ENCODE data around the gene CREB3L4.

The CREB3L4 gene

GRCh38 chr1:153961421-153961820 is 6.3 kb upstream of the CREB3L4 start:
- H3K9me3 Mint-ChIP-seq, result no peaks in the 10 kb centered on the region
- peak overlapping the region; percentile 94 for H3K27ac Mint-ChIP-seq
- H3K27me3 Mint-ChIP-seq, result no peaks in the 10 kb centered on the region
- H3K4me3 Mint-ChIP-seq, result peak overlapping the region; percentile 89
- no peak for ATAC-seq
- H3K4me1 Mint-ChIP-seq, result peaks cover 56% of the 10 kb centered on the region
- H3K36me3 Mint-ChIP-seq (ENCODE audit: low read depth), result peaks cover 19% of the 10 kb centered on the region
- no peak for DNase-seq

- Mint-ChIP-seq H3K36me3 (ENCODE audit: low read depth) (peaks cover 16% of the 10 kb centered on the region), H3K9me3 (no peaks in the 10 kb centered on the region), H3K27ac (peak overlapping the region; percentile 94), H3K27me3 (no peaks in the 10 kb centered on the region), H3K4me1 (peaks cover 54% of the 10 kb centered on the region), H3K4me3 (peak overlapping the region; percentile 89)
- DNase-seq (no peak), ATAC-seq (no peak)
Observed at GRCh38 chr1:153962088-153963029, 5.3 kb upstream of the CREB3L4 start.

- DNase-seq, result peak; percentile 97
- H3K4me3 Mint-ChIP-seq, result peak within 1 kb of the TSS; percentile 89
- H3K27ac Mint-ChIP-seq, result peak within 1 kb of the TSS; percentile 94
- peak; percentile 44 for ATAC-seq
- peaks cover 16% of the 10 kb centered on the region for H3K36me3 Mint-ChIP-seq (ENCODE audit: low read depth)
- H3K9me3 Mint-ChIP-seq, result no peaks in the 10 kb centered on the region
- H3K27me3 Mint-ChIP-seq, result no peaks in the 10 kb centered on the region
- H3K4me1 Mint-ChIP-seq, result peaks cover 63% of the 10 kb centered on the region
Observed at GRCh38 chr1:153963030-153963849, 4.5 kb upstream of the CREB3L4 start, which contains the start of gene SLC39A1. Gene SLC39A1 (minus strand): TSS chr1:153963537. CDS start chr1:153962715, 822 bp downstream.

GRCh38 chr1:153963850-153964331 is 3.8 kb upstream of the CREB3L4 start:
- peaks cover 64% of the 10 kb centered on the region for H3K4me1 Mint-ChIP-seq
- H3K36me3 Mint-ChIP-seq (ENCODE audit: low read depth), result peaks cover 16% of the 10 kb centered on the region
- peak overlapping the region; percentile 94 for H3K27ac Mint-ChIP-seq
- no peaks in the 10 kb centered on the region for H3K9me3 Mint-ChIP-seq
- DNase-seq (no peak), ATAC-seq (no peak)
- H3K4me3 Mint-ChIP-seq, result peak overlapping the region; percentile 89
- H3K27me3 Mint-ChIP-seq, result no peaks in the 10 kb centered on the region

DNA sequence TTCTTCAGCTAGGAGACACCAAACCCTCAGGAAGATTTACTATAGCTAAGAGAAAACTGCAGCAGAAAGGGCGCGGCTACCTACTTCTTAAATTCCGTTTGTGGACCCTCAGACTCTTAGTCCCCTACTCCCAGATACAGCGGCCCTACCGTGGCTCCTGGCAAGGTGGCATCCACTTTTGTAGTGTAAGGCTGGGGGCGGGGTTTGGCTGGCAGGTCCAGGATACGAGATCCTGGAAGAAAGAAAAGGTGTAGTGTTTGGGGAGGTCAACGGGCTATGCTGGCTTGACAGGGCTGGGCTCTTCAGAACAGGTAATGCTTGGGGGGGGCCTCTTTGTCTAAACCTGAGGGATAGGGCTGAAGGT is 280 bp downstream of the CREB3L4 start:
- H3K36me3 Mint-ChIP-seq (ENCODE audit: low read depth), result peaks cover 2% of the 10 kb centered on the region

DNA sequence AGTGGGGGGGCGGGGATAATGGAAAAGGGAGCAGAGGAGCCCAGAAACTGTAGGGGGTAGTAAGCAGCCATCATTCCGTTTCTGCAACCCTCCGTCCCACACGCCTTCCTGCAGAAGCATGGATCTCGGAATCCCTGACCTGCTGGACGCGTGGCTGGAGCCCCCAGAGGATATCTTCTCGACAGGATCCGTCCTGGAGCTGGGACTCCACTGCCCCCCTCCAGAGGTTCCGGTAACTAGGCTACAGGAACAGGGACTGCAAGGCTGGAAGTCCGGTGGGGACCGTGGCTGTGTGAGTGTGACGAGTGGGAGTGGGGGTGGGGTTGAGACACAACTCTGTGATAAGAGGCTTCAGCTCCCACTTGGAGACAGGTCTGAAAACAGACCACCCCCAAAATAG is 706 bp downstream of the CREB3L4 start:
- Mint-ChIP-seq H3K36me3 (ENCODE audit: low read depth) (peaks cover 4% of the 10 kb centered on the region), H3K4me1 (peaks cover 55% of the 10 kb centered on the region), H3K27ac (peak overlapping the region; percentile 92), H3K9me3 (no peaks in the 10 kb centered on the region), H3K4me3 (peak overlapping the region; percentile 91), H3K27me3 (no peaks in the 10 kb centered on the region)
- no peak for ATAC-seq
- DNase-seq, result no peak

More for the DNA sequence above, 280 bp downstream of the CREB3L4 start:
- no peaks in the 10 kb centered on the region for H3K9me3 Mint-ChIP-seq
- H3K4me1 Mint-ChIP-seq, result peaks cover 57% of the 10 kb centered on the region
- peak overlapping the region; percentile 92 for H3K27ac Mint-ChIP-seq
- DNase-seq, result no peak
- peak overlapping the region; percentile 91 for H3K4me3 Mint-ChIP-seq
- no peak for ATAC-seq
- H3K27me3 Mint-ChIP-seq, result no peaks in the 10 kb centered on the region

GRCh38 chr1:153968972-153969371 is 1.3 kb downstream of the CREB3L4 start:
- no peak for DNase-seq
- no peak overlapping the region for H3K4me3 Mint-ChIP-seq
- H3K27me3 Mint-ChIP-seq, result no peaks in the 10 kb centered on the region
- H3K4me1 Mint-ChIP-seq, result peaks cover 51% of the 10 kb centered on the region
- peak overlapping the region; percentile 41 for H3K27ac Mint-ChIP-seq
- ATAC-seq, result no peak
- H3K9me3 Mint-ChIP-seq, result no peaks in the 10 kb centered on the region
- peaks cover 9% of the 10 kb centered on the region for H3K36me3 Mint-ChIP-seq (ENCODE audit: low read depth)

- H3K27ac Mint-ChIP-seq, result no peak overlapping the region
- no peaks in the 10 kb centered on the region for H3K27me3 Mint-ChIP-seq
- no peak for DNase-seq
- H3K9me3 Mint-ChIP-seq, result no peaks in the 10 kb centered on the region
- peaks cover 51% of the 10 kb centered on the region for H3K4me1 Mint-ChIP-seq
- ATAC-seq, result no peak
- peaks cover 19% of the 10 kb centered on the region for H3K36me3 Mint-ChIP-seq (ENCODE audit: low read depth)
- no peak overlapping the region for H3K4me3 Mint-ChIP-seq
Observed at GRCh38 chr1:153970346-153970745, 2.6 kb downstream of the CREB3L4 start.

DNA sequence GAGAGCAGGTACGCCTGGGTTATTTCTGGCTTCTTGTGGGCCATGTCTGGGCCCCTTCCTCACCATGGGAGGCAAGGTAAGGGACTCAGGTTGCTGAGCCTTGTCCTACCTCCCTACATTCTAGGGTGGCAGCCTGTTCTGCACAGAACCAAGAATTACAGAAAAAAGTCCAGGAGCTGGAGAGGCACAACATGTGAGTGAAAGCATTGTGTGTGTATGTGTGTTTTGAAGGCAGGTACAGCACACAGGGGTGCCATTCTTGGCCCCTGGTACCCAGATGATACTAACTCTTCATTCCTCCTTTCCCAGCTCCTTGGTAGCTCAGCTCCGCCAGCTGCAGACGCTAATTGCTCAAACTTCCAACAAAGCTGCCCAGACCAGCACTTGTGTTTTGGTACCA is 5.4 kb downstream of the CREB3L4 start:
- Mint-ChIP-seq H3K4me3 (no peak overlapping the region), H3K27ac (no peak overlapping the region), H3K27me3 (no peaks in the 10 kb centered on the region), H3K9me3 (no peaks in the 10 kb centered on the region), H3K36me3 (ENCODE audit: low read depth) (peaks cover 38% of the 10 kb centered on the region), H3K4me1 (peaks cover 42% of the 10 kb centered on the region)
- DNase-seq (no peak), ATAC-seq (no peak)

DNA sequence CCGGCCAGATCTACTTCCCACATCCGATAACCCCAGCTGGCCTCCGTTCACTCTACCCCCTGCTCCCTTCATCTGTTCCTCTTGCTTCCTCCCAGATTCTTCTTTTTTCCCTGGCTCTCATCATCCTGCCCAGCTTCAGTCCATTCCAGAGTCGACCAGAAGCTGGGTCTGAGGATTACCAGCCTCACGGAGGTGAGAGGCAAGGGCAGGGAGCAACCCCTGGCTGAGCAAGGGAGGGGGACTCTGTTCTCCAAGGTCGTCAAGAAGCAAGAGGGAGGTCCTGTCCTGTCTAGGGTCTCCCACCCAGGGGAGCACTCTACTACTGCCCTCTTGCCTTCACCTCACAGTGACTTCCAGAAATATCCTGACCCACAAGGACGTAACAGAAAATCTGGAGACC is 5.8 kb downstream of the CREB3L4 start:
- Mint-ChIP-seq H3K27ac (no peak overlapping the region), H3K27me3 (no peaks in the 10 kb centered on the region), H3K36me3 (ENCODE audit: low read depth) (peaks cover 38% of the 10 kb centered on the region), H3K4me3 (no peak overlapping the region), H3K9me3 (no peaks in the 10 kb centered on the region), H3K4me1 (peaks cover 42% of the 10 kb centered on the region)
- ATAC-seq (no peak), DNase-seq (no peak)

GRCh38 chr1:153976819-153977249 is 9.1 kb downstream of the CREB3L4 start:
- DNase-seq, result no peak
- H3K4me3 Mint-ChIP-seq, result peak overlapping the region; percentile 97
- peak overlapping the region; percentile 97 for H3K27ac Mint-ChIP-seq

DNA sequence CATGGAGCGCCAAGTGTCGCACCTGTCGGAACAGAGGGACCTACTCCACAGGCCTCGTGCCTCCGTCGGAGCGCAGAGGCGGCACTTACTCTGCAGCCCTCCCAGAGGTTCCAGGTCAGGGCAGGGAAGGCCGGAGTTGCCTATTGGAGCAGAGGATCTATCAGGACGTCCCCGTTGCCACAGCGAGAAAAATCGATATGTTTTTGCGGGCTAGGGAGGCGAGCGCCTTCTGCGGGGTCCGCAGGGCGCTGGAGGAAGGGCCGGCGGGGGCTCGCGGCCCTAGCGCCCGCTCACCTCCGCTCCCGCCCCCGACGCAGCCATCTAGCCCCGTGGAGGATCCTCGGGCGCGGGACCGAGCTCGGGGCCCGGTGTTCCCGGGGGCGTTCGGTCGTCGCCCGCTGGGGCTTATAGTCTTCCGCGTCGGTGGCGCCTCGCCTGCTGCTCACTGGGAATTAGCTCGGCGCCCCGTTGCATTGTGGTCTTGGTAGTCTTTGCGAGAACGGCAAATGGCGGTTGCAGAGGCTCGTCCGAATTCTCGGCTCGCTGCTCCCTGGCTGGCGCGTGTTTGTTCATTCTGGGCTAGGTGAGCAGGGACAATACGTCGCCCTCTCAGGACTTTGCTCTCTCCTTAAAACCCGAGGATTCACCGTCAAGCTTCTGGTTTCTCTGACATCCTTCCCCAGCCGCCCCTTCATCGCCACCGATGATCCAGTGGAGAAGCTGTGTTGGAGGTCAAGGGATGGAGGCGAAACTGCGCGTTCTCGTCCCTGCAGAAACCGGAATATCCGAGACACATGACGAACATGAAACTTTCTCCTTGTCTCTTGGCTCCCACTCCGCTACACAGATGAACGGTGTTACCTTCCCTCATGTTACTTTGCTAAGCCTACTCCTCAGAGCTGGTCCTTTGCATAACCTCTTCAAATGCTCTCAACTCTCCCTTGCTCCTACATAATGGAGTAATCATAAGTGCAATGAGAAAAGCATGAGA is 9.8 kb downstream of the CREB3L4 start, which contains the start of gene JTB:
TSS of gene JTB (minus strand) at position 425 of the 991 bp plus-strand sequence. CDS start at position 3, 422 bp downstream.
- DNase-seq (peak; percentile 86), ATAC-seq (peak; percentile 94)
- no peaks in the 10 kb centered on the region for H3K9me3 Mint-ChIP-seq
- no peaks in the 10 kb centered on the region for H3K27me3 Mint-ChIP-seq
- H3K36me3 Mint-ChIP-seq (ENCODE audit: low read depth), result peaks cover 40% of the 10 kb centered on the region
- peak within 1 kb of the TSS; percentile 97 for H3K4me3 Mint-ChIP-seq
- H3K27ac Mint-ChIP-seq, result peak within 1 kb of the TSS; percentile 97
- H3K4me1 Mint-ChIP-seq, result peaks cover 35% of the 10 kb centered on the region

More at GRCh38 chr1:153976819-153977249, 9.1 kb downstream of the CREB3L4 start:
- H3K4me1 Mint-ChIP-seq, result peaks cover 42% of the 10 kb centered on the region
- ATAC-seq, result peak; percentile 4
- H3K27me3 Mint-ChIP-seq, result no peaks in the 10 kb centered on the region
- H3K9me3 Mint-ChIP-seq, result no peaks in the 10 kb centered on the region
- H3K36me3 Mint-ChIP-seq (ENCODE audit: low read depth), result peaks cover 40% of the 10 kb centered on the region

- Mint-ChIP-seq H3K9me3 (no peaks in the 10 kb centered on the region), H3K27ac (peak overlapping the region; percentile 96), H3K4me1 (peaks cover 34% of the 10 kb centered on the region), H3K4me3 (peak overlapping the region; percentile 97), H3K27me3 (no peaks in the 10 kb centered on the region), H3K36me3 (ENCODE audit: low read depth) (peaks cover 37% of the 10 kb centered on the region)
- no peak for ATAC-seq
- DNase-seq, result no peak
Observed at GRCh38 chr1:153978274-153978909, 10.7 kb downstream of the CREB3L4 start.
